Hippocampal formation (tissue), 2 donors: ENCODE results near the gene PCDHAC1.

ENCODE experiments used
- DNase-seq, 2 donors: peaks; one replicate each; lab custom pipeline; 2025; lab: John Stamatoyannopoulos, UW

The PCDHAC1 gene

GRCh38 chr5:140966293-140967225 lies 40.5 kb downstream of the PCDHAC1 start, which contains the start of gene PCDHAC2:
TSS of gene PCDHAC2 (plus strand) at chr5:140966476. CDS start at chr5:140966767, 291 bp downstream.
- peak; percentile 69 for DNase-seq

GRCh38 chr5:140967226-140967893 lies 41.3 kb downstream of the PCDHAC1 start:
- DNase-seq = no peak

- DNase-seq = no peak
These were observed 43.8 kb downstream of the PCDHAC1 start for GRCh38 chr5:140969880-140970279.

- DNase-seq = no peak
These were observed 47.5 kb downstream of the PCDHAC1 start for GRCh38 chr5:140973550-140973949.

GRCh38 chr5:140977003-140977402 lies 50.9 kb downstream of the PCDHAC1 start:
- DNase-seq = no peak

- DNase-seq = no peak
These were observed 52.2 kb downstream of the PCDHAC1 start for GRCh38 chr5:140978260-140978659.

- DNase-seq = no peak
These were observed 52.9 kb downstream of the PCDHAC1 start for GRCh38 chr5:140978983-140979382.
